ENCODE measurements around the gene CDH13.

Gene CDH13

GRCh38 chr16:83633286-83633685, 1006.5 kb downstream of the CDH13 start:
- no peak overlapping the region for H3K9ac ChIP-seq (ENCODE audit: low read length)

GRCh38 chr16:83648347-83648746, 1021.6 kb downstream of the CDH13 start:
- no CpG with 5 or more reads among the region's 5 CpGs for WGBS (ENCODE audit: extremely low coverage, insufficient coverage, insufficient read length)
- Histone ChIP-seq H3K4me2 (ENCODE audit: low read length) (no peak overlapping the region), H2BK12ac (ENCODE audit: low read length) (no peak overlapping the region), H3K27ac (ENCODE audit: low read depth, low read length) (no peak overlapping the region), H3K27me3 (ENCODE audit: insufficient read depth, low read length) (no peaks in the 10 kb centered on the region), H3K4ac (ENCODE audit: low read depth, low read length) (no peak overlapping the region), H3K79me2 (ENCODE audit: control insufficient read depth, insufficient read depth, low read length, poor library complexity) (no peaks in the 10 kb centered on the region), H4K12ac (ENCODE audit: low read depth, low read length) (no peak overlapping the region), H3K9me3 (ENCODE audit: insufficient read depth, low read depth, low read length) (peaks cover 2% of the 10 kb centered on the region), H3K4me3 (ENCODE audit: low read depth, low read length) (no peak overlapping the region), H3K18ac (ENCODE audit: low read length) (no peak overlapping the region), H3K9ac (ENCODE audit: low read length) (no peak overlapping the region), H2AFZ (ENCODE audit: insufficient read depth, low read length, poor library complexity) (no peak overlapping the region), H4K8ac (ENCODE audit: low read depth, low read length) (no peak overlapping the region), H4K91ac (ENCODE audit: low read depth, low read length) (no peak overlapping the region), H2AK5ac (ENCODE audit: low read length) (no peak overlapping the region), H2BK120ac (ENCODE audit: insufficient read depth, low read length, poor library complexity) (no peak overlapping the region), H3K14ac (ENCODE audit: low read length) (no peak overlapping the region), H3K79me1 (ENCODE audit: low read length) (no peaks in the 10 kb centered on the region), H3K4me1 (ENCODE audit: control insufficient read depth in 1 of 2, insufficient read depth in 2 of 2, low read length in 2 of 2) (no peaks in the 10 kb centered on the region), H3K36me3 (ENCODE audit: control insufficient read depth in 1 of 2, insufficient read depth in 2 of 2, low read length in 2 of 2) (no peaks in the 10 kb centered on the region), H3K23ac (ENCODE audit: low read length) (no peak overlapping the region), H2BK5ac (ENCODE audit: low read depth, low read length, poor library complexity) (no peak overlapping the region)
- no peak for DNase-seq

More at GRCh38 chr16:83633286-83633685, 1006.5 kb downstream of the CDH13 start:
- Histone ChIP-seq H2BK12ac (ENCODE audit: low read length) (no peak overlapping the region), H3K4me3 (ENCODE audit: low read depth, low read length) (no peak overlapping the region), H3K4me2 (ENCODE audit: low read length) (no peak overlapping the region), H4K91ac (ENCODE audit: low read depth, low read length) (no peak overlapping the region), H3K27ac (ENCODE audit: low read depth, low read length) (no peak overlapping the region), H3K14ac (ENCODE audit: low read length) (no peak overlapping the region), H3K18ac (ENCODE audit: low read length) (no peak overlapping the region), H3K36me3 (ENCODE audit: control insufficient read depth in 1 of 2, insufficient read depth in 2 of 2, low read length in 2 of 2) (no peaks in the 10 kb centered on the region), H3K4me1 (ENCODE audit: control insufficient read depth in 1 of 2, insufficient read depth in 2 of 2, low read length in 2 of 2) (no peaks in the 10 kb centered on the region), H3K23ac (ENCODE audit: low read length) (no peak overlapping the region), H2BK120ac (ENCODE audit: insufficient read depth, low read length, poor library complexity) (no peak overlapping the region), H2AK5ac (ENCODE audit: low read length) (no peak overlapping the region), H3K4ac (ENCODE audit: low read depth, low read length) (no peak overlapping the region), H4K8ac (ENCODE audit: low read depth, low read length) (no peak overlapping the region), H3K79me1 (ENCODE audit: low read length) (no peaks in the 10 kb centered on the region), H4K12ac (ENCODE audit: low read depth, low read length) (no peak overlapping the region), H3K27me3 (ENCODE audit: insufficient read depth, low read length) (no peaks in the 10 kb centered on the region), H2BK5ac (ENCODE audit: low read depth, low read length, poor library complexity) (no peak overlapping the region), H2AFZ (ENCODE audit: insufficient read depth, low read length, poor library complexity) (no peak overlapping the region), H3K9me3 (ENCODE audit: insufficient read depth, low read depth, low read length) (no peaks in the 10 kb centered on the region), H3K79me2 (ENCODE audit: control insufficient read depth, insufficient read depth, low read length, poor library complexity) (no peaks in the 10 kb centered on the region)
- no peak for DNase-seq
- WGBS (ENCODE audit: extremely low coverage, insufficient coverage, insufficient read length): no CpG with 5 or more reads among the region's 9 CpGs

- Histone ChIP-seq H3K36me3 (ENCODE audit: control insufficient read depth in 1 of 2, insufficient read depth in 2 of 2, low read length in 2 of 2) (no peaks in the 10 kb centered on the region), H2AFZ (ENCODE audit: insufficient read depth, low read length, poor library complexity) (no peak overlapping the region), H3K79me2 (ENCODE audit: control insufficient read depth, insufficient read depth, low read length, poor library complexity) (no peaks in the 10 kb centered on the region), H2AK5ac (ENCODE audit: low read length) (no peak overlapping the region), H4K91ac (ENCODE audit: low read depth, low read length) (no peak overlapping the region), H3K4me2 (ENCODE audit: low read length) (no peak overlapping the region), H3K18ac (ENCODE audit: low read length) (no peak overlapping the region), H4K12ac (ENCODE audit: low read depth, low read length) (no peak overlapping the region), H3K4me1 (ENCODE audit: control insufficient read depth in 1 of 2, insufficient read depth in 2 of 2, low read length in 2 of 2) (peaks cover 0 to 2% of the 10 kb centered on the region in 2 experiments), H3K27ac (ENCODE audit: low read depth, low read length) (no peak overlapping the region), H3K4me3 (ENCODE audit: low read depth, low read length) (no peak overlapping the region), H2BK5ac (ENCODE audit: low read depth, low read length, poor library complexity) (no peak overlapping the region), H3K14ac (ENCODE audit: low read length) (no peak overlapping the region), H3K4ac (ENCODE audit: low read depth, low read length) (no peak overlapping the region), H3K9ac (ENCODE audit: low read length) (no peak overlapping the region), H3K9me3 (ENCODE audit: insufficient read depth, low read depth, low read length) (no peaks in the 10 kb centered on the region), H3K79me1 (ENCODE audit: low read length) (no peaks in the 10 kb centered on the region), H2BK120ac (ENCODE audit: insufficient read depth, low read length, poor library complexity) (no peak overlapping the region), H4K8ac (ENCODE audit: low read depth, low read length) (no peak overlapping the region), H3K23ac (ENCODE audit: low read length) (no peak overlapping the region), H2BK12ac (ENCODE audit: low read length) (no peak overlapping the region), H3K27me3 (ENCODE audit: insufficient read depth, low read length) (no peaks in the 10 kb centered on the region)
- WGBS (ENCODE audit: extremely low coverage, insufficient coverage, insufficient read length): no CpG with 5 or more reads among the region's 8 CpGs
- no peak for DNase-seq
These were observed 1025.1 kb downstream of the CDH13 start for GRCh38 chr16:83651871-83652270.

GRCh38 chr16:83652943-83653342, 1026.2 kb downstream of the CDH13 start:
- Histone ChIP-seq H3K14ac (ENCODE audit: low read length) (no peak overlapping the region), H3K36me3 (ENCODE audit: control insufficient read depth in 1 of 2, insufficient read depth in 2 of 2, low read length in 2 of 2) (no peaks in the 10 kb centered on the region), H3K9ac (ENCODE audit: low read length) (no peak overlapping the region), H4K12ac (ENCODE audit: low read depth, low read length) (no peak overlapping the region), H3K79me2 (ENCODE audit: control insufficient read depth, insufficient read depth, low read length, poor library complexity) (no peaks in the 10 kb centered on the region), H3K9me3 (ENCODE audit: insufficient read depth, low read depth, low read length) (peaks cover 4% of the 10 kb centered on the region), H3K4me1 (ENCODE audit: control insufficient read depth in 1 of 2, insufficient read depth in 2 of 2, low read length in 2 of 2) (peaks cover 0 to 2% of the 10 kb centered on the region in 2 experiments), H3K18ac (ENCODE audit: low read length) (no peak overlapping the region), H2BK12ac (ENCODE audit: low read length) (no peak overlapping the region), H3K4ac (ENCODE audit: low read depth, low read length) (no peak overlapping the region), H3K4me2 (ENCODE audit: low read length) (no peak overlapping the region), H4K91ac (ENCODE audit: low read depth, low read length) (no peak overlapping the region), H4K8ac (ENCODE audit: low read depth, low read length) (no peak overlapping the region), H3K79me1 (ENCODE audit: low read length) (no peaks in the 10 kb centered on the region), H3K27me3 (ENCODE audit: insufficient read depth, low read length) (no peaks in the 10 kb centered on the region), H3K23ac (ENCODE audit: low read length) (no peak overlapping the region), H2BK120ac (ENCODE audit: insufficient read depth, low read length, poor library complexity) (no peak overlapping the region), H2AFZ (ENCODE audit: insufficient read depth, low read length, poor library complexity) (no peak overlapping the region), H3K27ac (ENCODE audit: low read depth, low read length) (no peak overlapping the region), H3K4me3 (ENCODE audit: low read depth, low read length) (no peak overlapping the region), H2BK5ac (ENCODE audit: low read depth, low read length, poor library complexity) (no peak overlapping the region), H2AK5ac (ENCODE audit: low read length) (no peak overlapping the region)
- no peak for DNase-seq
- no CpG with 5 or more reads among the region's 9 CpGs for WGBS (ENCODE audit: extremely low coverage, insufficient coverage, insufficient read length)

Measured in trophoblast cell (in vitro differentiated cells and primary cell).